ENCODE data around the gene ZNF75A. TPM values are rescaled to one million over a fixed set of nuclear protein-coding genes. Genes with fewer than 3 reads are reported as not detected.

Gene ZNF75A
- total and polyA plus RNA-seq, 9 of the 15 experiments (the other 6 are each of a cell fraction or from before 2014, with no cell fraction given): 7.2 to 24.5 (median 17.1) TPM

- no peak for TF ChIP-seq JUNB (CRISPR knock-in tag; conservative IDR thresholded peaks at IDR 0.05)
- no peak for TF ChIP-seq ZNF436 (CRISPR knock-in tag; IDR thresholded peaks at IDR 0.05)
- no peak for TF ChIP-seq ZNF12 (CRISPR knock-in tag; IDR thresholded peaks at IDR 0.05)
- TF ChIP-seq TEAD4 (IDR thresholded peaks at IDR 0.05; ENCODE audit: low read length): peak; percentile 78
- no peak for TF ChIP-seq TEAD4 (CRISPR knock-in tag; IDR thresholded peaks at IDR 0.05; ENCODE audit: borderline replicate concordance)
- peak in 1 of 2 experiments; percentile 23 for TF ChIP-seq E2F6 (IDR thresholded peaks at IDR 0.05; ENCODE audit: borderline replicate concordance in 1 of 2, extremely low read depth in 1 of 2, insufficient read depth in 1 of 2, insufficient read length in 1 of 2, low read depth in 1 of 2, low read length in 1 of 2, poor library complexity in 1 of 2, severe bottlenecking in 1 of 2)
- no peak for TF ChIP-seq KAT2B (IDR thresholded peaks at IDR 0.05; ENCODE audit: low read depth, low read length)
- TF ChIP-seq CBX3 (IDR thresholded peaks at IDR 0.05; ENCODE audit: borderline replicate concordance in 1 of 2, low read length in 2 of 2): peak in 1 of 2 experiments; percentile 99; a peak in 2 of 3 replicates
- no peak for TF ChIP-seq CGGBP1 (CRISPR knock-in tag; IDR thresholded peaks at IDR 0.05)
- peak; percentile 56 for TF ChIP-seq EP400 (IDR thresholded peaks at IDR 0.05)
- no peak for TF ChIP-seq ZNF512 (tag; IDR thresholded peaks at IDR 0.05)
- peak; percentile 100 for TF ChIP-seq XRCC3 (IDR thresholded peaks at IDR 0.05)
- TF ChIP-seq PTBP1 (IDR thresholded peaks at IDR 0.05; ENCODE audit: low read depth, low read length): no peak
- TF ChIP-seq HSF4 (CRISPR knock-in tag; IDR thresholded peaks at IDR 0.05; ENCODE audit: borderline replicate concordance): no peak
- no peak for TF ChIP-seq MEIS2 (IDR thresholded peaks at IDR 0.05; ENCODE audit: partially characterized antibody)
Measured at GRCh38 chr16:3317315-3317999, 12.2 kb downstream of the ZNF75A start (continued).
